ENCODE data around the gene NRCAM.

Gene NRCAM

GRCh38 chr7:108335269-108335918, 120.8 kb downstream of the NRCAM start:
- Mint-ChIP-seq H3K4me3 (no peak overlapping the region), H3K27ac (no peak overlapping the region), H3K36me3 (ENCODE audit: low read depth) (no peaks in the 10 kb centered on the region), H3K4me1 (ENCODE audit: low read depth) (no peaks in the 10 kb centered on the region), H3K27me3 (no peaks in the 10 kb centered on the region), H3K9me3 (no peaks in the 10 kb centered on the region)

DNA sequence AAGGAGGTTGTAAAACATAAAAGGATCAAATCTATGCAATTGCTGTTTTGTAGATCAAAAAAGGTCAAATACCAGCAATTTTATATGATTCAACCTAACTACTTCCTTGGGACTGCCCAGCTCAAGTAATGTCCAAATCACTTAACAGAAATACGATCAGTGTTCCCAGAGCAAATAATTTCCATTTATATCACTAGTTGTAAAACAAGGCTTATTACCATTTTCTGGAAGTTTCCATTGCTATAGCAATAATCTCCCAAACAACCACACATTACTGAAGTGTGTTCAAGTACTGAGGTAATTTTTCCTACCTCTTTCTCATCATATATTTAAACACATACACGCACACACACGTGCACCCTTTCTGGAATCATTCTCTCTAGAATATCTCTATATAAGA, 123.3 kb downstream of the NRCAM start:
- Mint-ChIP-seq H3K27ac (no peak overlapping the region), H3K4me3 (no peak overlapping the region), H3K9me3 (no peaks in the 10 kb centered on the region), H3K27me3 (no peaks in the 10 kb centered on the region), H3K36me3 (ENCODE audit: low read depth) (no peaks in the 10 kb centered on the region), H3K4me1 (ENCODE audit: low read depth) (peaks cover 7% of the 10 kb centered on the region)

- no peaks in the 10 kb centered on the region for H3K27me3 Mint-ChIP-seq
- H3K4me1 Mint-ChIP-seq (ENCODE audit: low read depth), result peaks cover 12% of the 10 kb centered on the region
- no peaks in the 10 kb centered on the region for H3K36me3 Mint-ChIP-seq (ENCODE audit: low read depth)
- H3K4me3 Mint-ChIP-seq, result no peak overlapping the region
- H3K27ac Mint-ChIP-seq, result no peak overlapping the region
- H3K9me3 Mint-ChIP-seq, result no peaks in the 10 kb centered on the region
These were observed 124.3 kb downstream of the NRCAM start for GRCh38 chr7:108331971-108332370.

- H3K9me3 Mint-ChIP-seq, result no peaks in the 10 kb centered on the region
- H3K36me3 Mint-ChIP-seq (ENCODE audit: low read depth), result no peaks in the 10 kb centered on the region
- H3K4me3 Mint-ChIP-seq, result no peak overlapping the region
- no peaks in the 10 kb centered on the region for H3K27me3 Mint-ChIP-seq
- peaks cover 12% of the 10 kb centered on the region for H3K4me1 Mint-ChIP-seq (ENCODE audit: low read depth)
- no peak overlapping the region for H3K27ac Mint-ChIP-seq
These were observed 126.0 kb downstream of the NRCAM start for GRCh38 chr7:108330227-108330626.

DNA sequence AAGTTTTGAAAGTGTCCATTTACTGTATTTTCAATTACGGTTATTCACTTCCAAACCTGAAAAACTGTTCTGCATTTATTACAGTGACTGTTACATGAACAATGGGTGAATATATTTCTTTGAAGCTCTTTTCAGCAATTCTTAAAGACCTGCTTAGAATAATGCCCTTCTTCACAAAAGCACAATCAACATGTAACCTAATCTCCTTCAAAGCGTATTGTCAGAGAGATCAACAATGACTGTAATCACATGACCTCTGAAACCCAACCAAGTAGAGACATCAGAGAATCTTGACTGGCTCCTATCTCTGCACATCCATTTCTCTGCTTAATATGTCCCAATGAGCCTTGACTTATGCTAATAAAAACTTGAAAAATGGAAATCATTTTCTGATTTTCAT, 126.7 kb downstream of the NRCAM start:
- peaks cover 12% of the 10 kb centered on the region for H3K4me1 Mint-ChIP-seq (ENCODE audit: low read depth)
- no peaks in the 10 kb centered on the region for H3K36me3 Mint-ChIP-seq (ENCODE audit: low read depth)
- H3K9me3 Mint-ChIP-seq, result no peaks in the 10 kb centered on the region
- H3K27me3 Mint-ChIP-seq, result no peaks in the 10 kb centered on the region
- no peak overlapping the region for H3K4me3 Mint-ChIP-seq
- no peak overlapping the region for H3K27ac Mint-ChIP-seq

DNA sequence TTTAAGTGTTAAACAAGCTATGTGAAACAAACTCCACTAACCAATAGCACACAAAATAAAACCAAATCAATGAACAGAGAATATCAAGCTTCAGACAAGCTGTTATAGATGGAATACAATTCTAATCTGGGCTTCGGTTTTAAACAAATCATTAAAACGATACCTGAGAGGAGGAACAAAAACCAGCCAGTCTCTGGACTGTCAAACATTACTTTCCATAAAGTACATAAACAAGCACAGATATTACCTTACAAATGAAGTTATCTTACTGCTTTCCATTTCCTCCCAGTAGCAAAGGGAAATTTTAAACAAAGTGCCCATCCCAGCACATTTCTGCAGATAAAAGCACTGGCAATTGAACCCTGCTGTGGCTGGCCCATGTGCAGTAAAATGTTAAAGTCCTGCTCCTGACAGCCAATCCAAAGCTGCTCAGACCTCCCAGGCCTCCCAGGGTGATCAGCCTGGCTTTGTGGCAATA, 128.0 kb downstream of the NRCAM start:
- H3K27me3 Mint-ChIP-seq, result no peaks in the 10 kb centered on the region
- no peaks in the 10 kb centered on the region for H3K9me3 Mint-ChIP-seq
- H3K36me3 Mint-ChIP-seq (ENCODE audit: low read depth), result no peaks in the 10 kb centered on the region
- peaks cover 12% of the 10 kb centered on the region for H3K4me1 Mint-ChIP-seq (ENCODE audit: low read depth)
- no peak overlapping the region for H3K27ac Mint-ChIP-seq
- H3K4me3 Mint-ChIP-seq, result no peak overlapping the region

- Mint-ChIP-seq H3K4me3 (no peak overlapping the region), H3K36me3 (ENCODE audit: low read depth) (no peaks in the 10 kb centered on the region), H3K4me1 (ENCODE audit: low read depth) (peaks cover 12% of the 10 kb centered on the region), H3K27me3 (no peaks in the 10 kb centered on the region), H3K27ac (no peak overlapping the region), H3K9me3 (no peaks in the 10 kb centered on the region)
These were observed 128.9 kb downstream of the NRCAM start for GRCh38 chr7:108327353-108327752.

DNA sequence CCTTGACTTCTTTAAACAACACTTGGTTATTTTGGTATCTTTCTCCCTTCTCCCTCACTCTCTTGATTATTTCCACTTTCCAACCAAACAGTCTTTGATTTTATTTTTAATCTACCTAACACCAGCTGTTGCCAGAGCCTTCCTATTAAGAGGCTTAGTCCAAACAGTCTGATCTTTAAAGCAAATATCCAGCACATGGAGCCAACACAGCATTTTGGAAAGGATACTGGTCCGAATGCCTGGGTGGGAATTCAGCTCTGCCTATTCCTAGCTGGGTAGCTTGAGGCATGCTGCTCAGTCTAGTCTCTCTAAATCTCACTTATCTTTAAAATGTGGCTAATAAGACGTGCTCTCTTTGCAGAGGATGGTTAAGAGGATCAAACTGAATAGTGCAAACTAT, 129.3 kb downstream of the NRCAM start:
- H3K27ac Mint-ChIP-seq, result no peak overlapping the region
- no peak overlapping the region for H3K4me3 Mint-ChIP-seq
- no peaks in the 10 kb centered on the region for H3K36me3 Mint-ChIP-seq (ENCODE audit: low read depth)
- peaks cover 12% of the 10 kb centered on the region for H3K4me1 Mint-ChIP-seq (ENCODE audit: low read depth)
- no peaks in the 10 kb centered on the region for H3K27me3 Mint-ChIP-seq
- no peaks in the 10 kb centered on the region for H3K9me3 Mint-ChIP-seq

GRCh38 chr7:108324053-108325038, 131.9 kb downstream of the NRCAM start:
- peaks cover 12% of the 10 kb centered on the region for H3K4me1 Mint-ChIP-seq (ENCODE audit: low read depth)
- H3K36me3 Mint-ChIP-seq (ENCODE audit: low read depth), result no peaks in the 10 kb centered on the region
- H3K9me3 Mint-ChIP-seq, result no peaks in the 10 kb centered on the region
- no peak overlapping the region for H3K27ac Mint-ChIP-seq
- H3K4me3 Mint-ChIP-seq, result no peak overlapping the region
- no peaks in the 10 kb centered on the region for H3K27me3 Mint-ChIP-seq

- no peak overlapping the region for H3K27ac Mint-ChIP-seq
- no peaks in the 10 kb centered on the region for H3K27me3 Mint-ChIP-seq
- no peak overlapping the region for H3K4me3 Mint-ChIP-seq
- no peaks in the 10 kb centered on the region for H3K9me3 Mint-ChIP-seq
- H3K4me1 Mint-ChIP-seq (ENCODE audit: low read depth), result peaks cover 8% of the 10 kb centered on the region
- H3K36me3 Mint-ChIP-seq (ENCODE audit: low read depth), result no peaks in the 10 kb centered on the region
These were observed 133.1 kb downstream of the NRCAM start for GRCh38 chr7:108322925-108323832.

DNA sequence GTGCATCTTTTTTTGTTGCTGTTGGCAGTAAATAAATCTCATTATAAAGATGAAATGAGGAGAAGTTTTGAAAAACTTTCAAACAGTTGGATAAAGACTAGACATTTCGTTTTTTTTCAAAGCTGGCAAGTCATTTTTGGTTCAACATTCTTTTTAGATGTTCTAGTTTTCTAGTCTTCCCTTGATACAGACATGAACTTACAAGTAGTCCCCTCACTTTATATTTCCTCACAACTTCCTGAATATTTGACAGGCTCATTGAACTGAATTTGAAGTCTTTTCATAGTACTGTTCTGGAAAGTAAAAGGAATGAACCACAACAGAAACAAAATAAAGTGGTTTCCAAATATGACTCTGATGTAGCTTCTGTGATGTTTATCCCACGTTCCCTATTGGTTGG, 134.2 kb downstream of the NRCAM start:
- Mint-ChIP-seq H3K9me3 (peaks cover 4% of the 10 kb centered on the region), H3K27me3 (no peaks in the 10 kb centered on the region), H3K36me3 (ENCODE audit: low read depth) (no peaks in the 10 kb centered on the region), H3K27ac (no peak overlapping the region), H3K4me1 (ENCODE audit: low read depth) (no peaks in the 10 kb centered on the region), H3K4me3 (no peak overlapping the region)

- Mint-ChIP-seq H3K27me3 (no peaks in the 10 kb centered on the region), H3K4me3 (no peak overlapping the region), H3K36me3 (ENCODE audit: low read depth) (no peaks in the 10 kb centered on the region), H3K27ac (no peak overlapping the region), H3K9me3 (peaks cover 4% of the 10 kb centered on the region), H3K4me1 (ENCODE audit: low read depth) (no peaks in the 10 kb centered on the region)
These were observed 134.9 kb downstream of the NRCAM start for GRCh38 chr7:108321359-108321758.

- H3K27ac Mint-ChIP-seq, result no peak overlapping the region
- no peaks in the 10 kb centered on the region for H3K36me3 Mint-ChIP-seq (ENCODE audit: low read depth)
- no peak overlapping the region for H3K4me3 Mint-ChIP-seq
- H3K27me3 Mint-ChIP-seq, result no peaks in the 10 kb centered on the region
- H3K9me3 Mint-ChIP-seq, result peaks cover 4% of the 10 kb centered on the region
- H3K4me1 Mint-ChIP-seq (ENCODE audit: low read depth), result peaks cover 10% of the 10 kb centered on the region
These were observed 139.5 kb downstream of the NRCAM start for GRCh38 chr7:108316708-108317107.

DNA sequence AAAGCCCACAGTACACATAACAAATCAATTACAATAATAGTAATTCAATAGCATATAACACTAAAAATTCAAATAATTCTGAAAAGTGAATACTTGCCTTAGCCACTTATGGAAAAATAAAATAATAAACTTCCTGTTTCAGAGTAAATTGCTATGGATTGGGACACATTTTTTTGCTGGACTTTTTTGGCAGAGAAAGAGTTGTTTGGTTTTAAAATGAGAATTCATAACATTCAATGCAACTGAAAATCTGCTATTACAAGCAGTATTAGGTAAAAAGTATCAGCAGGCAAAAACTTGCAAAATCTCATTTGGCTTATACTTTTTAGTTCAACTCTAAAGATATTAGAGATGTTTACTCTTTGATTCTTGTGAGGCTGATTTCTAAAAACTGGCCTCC, 141.7 kb downstream of the NRCAM start:
- no peaks in the 10 kb centered on the region for H3K27me3 Mint-ChIP-seq
- H3K4me1 Mint-ChIP-seq (ENCODE audit: low read depth), result peaks cover 28% of the 10 kb centered on the region
- H3K27ac Mint-ChIP-seq, result no peak overlapping the region
- no peaks in the 10 kb centered on the region for H3K36me3 Mint-ChIP-seq (ENCODE audit: low read depth)
- no peak overlapping the region for H3K4me3 Mint-ChIP-seq
- peaks cover 4% of the 10 kb centered on the region for H3K9me3 Mint-ChIP-seq

All from stimulated activated naive CD8-positive, alpha-beta T cell treated with anti-CD3 and anti-CD28 coated beads, Interleukin-15, Interleukin-2, amounts not matched to agents 100 ng/mL and 50 ng/mL, for 24 hours (primary cell).